Measurements from ENCODE around the gene USP4.

GRCh38 chr3:49269443-49270155, 70.3 kb downstream of the USP4 start:
- TF ChIP-seq EZH2 (IDR thresholded peaks at IDR 0.05; ENCODE audit: insufficient read depth, poor library complexity, severe bottlenecking) = no peak
- TF ChIP-seq EZH2phosphoT487 (IDR thresholded peaks at IDR 0.05; ENCODE audit: insufficient read depth, low read depth) = no peak
